Esophagus squamous epithelium (tissue), 5 donors: ENCODE results near the gene ARHGAP23. TPM values are rescaled to one million over a fixed set of nuclear protein-coding genes. Genes with fewer than 3 reads are reported as not detected.

Experiments used
- DNase-seq: peaks from one replicate; lab custom pipeline; 2025; lab: John Stamatoyannopoulos, UW
- H3K27ac ChIP-seq, 4 donors: fragments of 200-600 bp; sonication (generic); one replicate each; pipeline ENCODE4 v1.5.1; 2016 to 2019; ENCODE audit warnings: mild to moderate bottlenecking in 1 of 4
- H3K27me3 ChIP-seq, 4 donors: fragments of 200-600 bp; sonication (generic); 1 replicate in 3 of 4; 2 replicates in 1 of 4; pipeline versions ENCODE4 v1.5.1 to v1.6.0; 2017 to 2021; ENCODE audit warnings: antibody characterized with exemption in 1 of 4
- H3K36me3 ChIP-seq, 3 donors: fragments of 200-600 bp; sonication (generic); one replicate each; pipeline ENCODE4 v1.5.1; 2016 to 2019
- H3K4me1 ChIP-seq, 3 donors: fragments of 200-600 bp; sonication (generic); one replicate each; pipeline ENCODE4 v1.5.1; 2017 to 2019
- H3K4me3 ChIP-seq, 4 donors: fragments of 200-600 bp; sonication (generic); 1 replicate in 3 of 4; 2 replicates in 1 of 4; pipeline ENCODE4 v1.5.1; 2016 to 2019; ENCODE audit warnings: mild to moderate bottlenecking in 2 of 4, moderate library complexity in 1 of 4
- H3K9me3 ChIP-seq, 3 donors: fragments of 200-600 bp; sonication (generic); one replicate each; pipeline ENCODE4 v1.5.1; 2016 to 2019
- CTCF ChIP-seq, 6 experiments: fragments of 450-650 bp in 4 of 6; fragments of 200-600 bp in 2 of 6; sonication (generic) in 2 of 6; IDR thresholded peaks; one replicate each; pipeline ENCODE4 v1.5.1; 2016 to 2019; ENCODE audit warnings: antibody characterized with exemption in 6 of 6, mild to moderate bottlenecking in 4 of 6, moderate library complexity in 4 of 6
- POLR2A ChIP-seq, 4 donors: fragments of 450-650 bp; IDR thresholded peaks; one replicate each; pipeline ENCODE4 v1.6.1; 2017; ENCODE audit warnings: antibody characterized with exemption in 4 of 4, mild to moderate bottlenecking in 4 of 4, moderate library complexity in 3 of 4
- WGBS, 2 donors: methylation state at CpG; one replicate each; pipeline ENCODE4 v1.1.5; 2018; 5-methylcytosine and 5-hydroxymethylcytosine counted together
- intact Hi-C: fragments of 100-400 bp; cut with DNase I; formaldehyde crosslinking; loops from one replicate; pipeline ENCODE4 v1.15.0; 2022
- total RNA-seq, 4 donors: library from RNA; depleted of rRNA; stranded (reverse); fragments of >200 nt; gene quantifications; one replicate each; pipeline ENCODE4 v1.1.0, GENCODE V29; 2016
- donor health status: DM: yes; HTN: yes; CAD: no.

The ARHGAP23 gene
- total RNA-seq, 4 donors from 2014 or later = 75.3 to 180 (median 102) TPM

GRCh38 chr17:38544175-38544838 is 116.0 kb downstream of the ARHGAP23 start:
- Histone ChIP-seq H3K4me3 (no peak overlapping the region), H3K27ac (no peak overlapping the region), H3K36me3 (no peaks in the 10 kb centered on the region), H3K9me3 (no peaks in the 10 kb centered on the region), H3K27me3 (peaks cover 0 to 82% (median 0%) of the 10 kb centered on the region in 4 donors), H3K4me1 (no peaks in the 10 kb centered on the region)
- 69 to 80% methylated on average over 5 to 7 of the region's 10 CpGs for WGBS, 2 donors
- no peak for DNase-seq
- intact Hi-C loops = no loop called here
- TF ChIP-seq CTCF (IDR thresholded peaks at IDR 0.05) = no peak
- no peak for TF ChIP-seq POLR2A (IDR thresholded peaks at IDR 0.05)

DNA sequence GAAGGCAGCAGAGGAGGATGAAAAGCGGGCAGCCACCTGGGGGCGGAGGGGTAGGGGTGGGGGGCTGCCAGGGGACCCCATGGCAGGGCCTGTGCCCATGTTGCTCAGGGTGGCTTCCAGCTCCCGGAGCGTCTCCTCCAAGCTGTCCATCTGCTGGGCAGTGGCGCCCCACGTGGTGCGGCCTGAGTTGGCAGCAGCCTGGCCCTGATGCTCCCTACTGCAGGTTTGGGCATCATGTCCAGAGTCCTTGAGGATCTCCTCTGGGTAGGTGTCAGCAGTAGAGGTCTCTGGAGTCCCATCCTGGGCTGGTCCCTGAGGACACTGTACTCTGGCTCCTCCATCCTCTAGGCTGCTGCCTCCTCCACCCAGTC is 116.6 kb downstream of the ARHGAP23 start:
- H3K9me3 ChIP-seq = no peaks in the 10 kb centered on the region
- intact Hi-C loops = no loop called here
- no peaks in the 10 kb centered on the region for H3K36me3 ChIP-seq
- no peak overlapping the region for H3K27ac ChIP-seq
- TF ChIP-seq POLR2A (IDR thresholded peaks at IDR 0.05) = no peak
- no peak for TF ChIP-seq CTCF (IDR thresholded peaks at IDR 0.05)
- H3K4me3 ChIP-seq = no peak overlapping the region
- H3K4me1 ChIP-seq = no peaks in the 10 kb centered on the region
- WGBS, 2 donors = 87 to 95% methylated on average over 3 to 4 of the region's 7 CpGs
- DNase-seq = no peak
- H3K27me3 ChIP-seq = peaks cover 0 to 82% (median 0%) of the 10 kb centered on the region in 4 donors

DNA sequence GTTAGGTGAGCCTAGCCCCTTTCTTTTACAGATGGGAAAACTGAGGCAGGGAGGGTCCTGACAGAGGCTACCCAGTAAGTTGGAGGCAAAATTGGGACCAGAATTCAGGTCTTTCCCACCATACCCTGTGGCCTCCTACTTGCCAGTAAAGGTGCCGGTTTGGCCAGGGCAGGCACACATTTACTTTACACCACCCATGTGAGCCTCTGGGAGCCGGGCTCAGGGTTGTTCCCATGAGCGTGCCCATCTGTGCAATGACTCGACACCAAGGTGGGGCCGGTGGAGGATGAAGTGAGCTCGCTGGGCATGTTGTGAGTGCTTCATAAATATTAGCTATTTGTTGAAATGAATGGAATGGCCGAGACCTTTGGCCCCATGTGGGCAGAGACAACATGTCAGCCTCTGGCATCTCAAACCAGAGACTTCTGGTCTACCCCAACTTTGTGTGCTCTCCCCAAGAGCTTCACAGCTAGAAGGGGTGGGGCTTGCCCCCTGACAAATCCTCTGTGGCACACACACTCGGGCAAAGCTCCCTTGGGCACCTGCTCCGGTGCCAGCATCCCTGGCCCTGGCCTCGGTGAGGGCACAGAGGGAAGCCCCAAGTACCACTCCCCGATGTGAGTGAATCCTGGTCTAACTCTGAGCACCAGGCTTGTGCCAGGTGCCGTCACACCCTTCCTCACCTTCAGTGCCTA is 117.4 kb downstream of the ARHGAP23 start:
- DNase-seq = no peak
- Histone ChIP-seq H3K27ac (no peak overlapping the region), H3K9me3 (no peaks in the 10 kb centered on the region), H3K4me3 (no peak overlapping the region), H3K36me3 (no peaks in the 10 kb centered on the region), H3K27me3 (peaks cover 0 to 83% (median 0%) of the 10 kb centered on the region in 4 donors), H3K4me1 (peaks cover 0 to 4% (median 0%) of the 10 kb centered on the region in 3 donors)
- no peak for TF ChIP-seq CTCF (IDR thresholded peaks at IDR 0.05)
- TF ChIP-seq POLR2A (IDR thresholded peaks at IDR 0.05) = no peak
- intact Hi-C loops = no loop called here
- WGBS, 2 donors = 70 to 77% methylated on average over 7 of the region's 12 CpGs

DNA sequence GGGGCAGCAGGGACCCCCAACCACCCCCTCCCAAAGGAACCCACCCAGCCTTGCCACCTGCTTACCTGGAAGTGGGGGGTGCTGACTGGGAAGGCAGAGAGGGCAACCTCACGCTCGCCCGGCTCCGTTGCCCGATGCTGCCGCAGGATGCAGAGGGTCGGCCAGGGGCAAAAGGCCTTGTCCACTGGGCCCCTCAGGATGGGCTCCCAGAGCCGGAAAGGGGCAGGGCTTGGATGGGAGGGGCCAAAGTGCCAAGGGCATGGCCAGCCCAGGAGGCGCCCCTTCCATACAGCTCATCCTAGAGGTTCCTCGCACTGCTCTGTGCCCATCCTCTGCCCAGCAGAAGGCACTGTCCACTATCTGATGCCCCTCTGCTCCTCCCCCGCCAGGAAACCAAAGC is 118.1 kb downstream of the ARHGAP23 start:
- H3K27ac ChIP-seq = no peak overlapping the region
- peaks cover 0 to 85% (median 0%) of the 10 kb centered on the region in 4 donors for H3K27me3 ChIP-seq
- no peak for TF ChIP-seq POLR2A (IDR thresholded peaks at IDR 0.05)
- TF ChIP-seq CTCF (IDR thresholded peaks at IDR 0.05) = no peak
- no peaks in the 10 kb centered on the region for H3K9me3 ChIP-seq
- H3K36me3 ChIP-seq = no peaks in the 10 kb centered on the region
- intact Hi-C loops = no loop called here
- H3K4me1 ChIP-seq = peaks cover 0 to 9% (median 2%) of the 10 kb centered on the region in 3 donors
- H3K4me3 ChIP-seq = no peak overlapping the region
- no peak for DNase-seq
- WGBS, 2 donors = 70% methylated on average over 2 of the region's 11 CpGs; no CpG with 5 or more reads in 1 of the 2 donors

- Histone ChIP-seq H3K36me3 (no peaks in the 10 kb centered on the region), H3K9me3 (no peaks in the 10 kb centered on the region), H3K27ac (no peak overlapping the region), H3K4me1 (peaks cover 0 to 9% (median 2%) of the 10 kb centered on the region in 3 donors), H3K4me3 (no peak overlapping the region), H3K27me3 (peaks cover 0 to 85% (median 0%) of the 10 kb centered on the region in 4 donors)
- DNase-seq = no peak
- 61 to 71% methylated on average over 5 to 7 of the region's 12 CpGs for WGBS, 2 donors
- TF ChIP-seq POLR2A (IDR thresholded peaks at IDR 0.05) (no peak), CTCF (IDR thresholded peaks at IDR 0.05) (no peak)
- intact Hi-C loops = no loop called here
Measured at GRCh38 chr17:38547444-38547843, 119.2 kb downstream of the ARHGAP23 start.
